K562 (cell line): ENCODE results near the gene ADGRA1. TPM values are rescaled to one million over a fixed set of nuclear protein-coding genes. Genes with fewer than 3 reads are reported as not detected.

Source experiments
- ATAC-seq: fragments of 200-7000 bp; cut with Tn5 transposase; 3 replicates; pipeline ENCODE4 v1.9.1; 2020; ENCODE audit warnings: moderate library complexity
- BruUV-seq: library from RNA; stranded (reverse); fragments of 400-500 nt; replicated peaks from 2 replicates; lab custom pipeline; 2021; lab: Mats Ljungman, UMichigan
- CTCF ChIA-PET: fragments of 300-600 bp; formaldehyde crosslinking; extraction: SDS; loops from one replicate; lab custom pipeline; 2021; ENCODE audit warnings: low intra/inter-chr PET ratio; lab: Yijun Ruan, JAX
- POLR2A ChIA-PET: fragments of 300-600, 350-650 bp; sonication (Branson Sonifier 250); formaldehyde crosslinking; extraction: SDS; loops from one replicate; lab custom pipeline; 2021; ENCODE audit warnings: antibody characterized with exemption, inconsistent platforms; lab: Yijun Ruan, JAX
- DNase-seq, 4 experiments: peaks; one replicate each; pipeline versions ENCODE4 v3.0.0 to v3.0.0-alpha.2; 2011 to 2018; ENCODE audit warnings: low spot score in 3 of 4, mixed read lengths in 3 of 4; ENCODE audit errors: extremely low read depth in 1 of 4
- FAIRE-seq: peaks from 2 replicates; lab custom pipeline; 2011; peaks lifted over from hg19 to GRCh38; lab: Jason Lieb, UNC
- H2AFZ ChIP-seq: 2 replicates; pipeline ENCODE4 v1.6.0; 2011; ENCODE audit warnings: low read depth, low read length, control low read depth, inconsistent platforms
- H3K27ac ChIP-seq: fragments of 200-600 bp; 3 replicates; pipeline ENCODE4 v1.8.0; 2011; ENCODE audit warnings: low read depth, mild to moderate bottlenecking, control low read depth, inconsistent platforms, low read length, moderate library complexity, mixed read lengths; ENCODE audit errors: extremely low read depth
- H3K27me3 ChIP-seq, 2 experiments: fragments of 300-600 bp in 1 of 2; 2 replicates in 1 of 2; 3 replicates in 1 of 2; pipeline versions ENCODE4 v1.6.0 to v1.8.0; 2011; ENCODE audit warnings: inconsistent platforms in 2 of 2, low read length in 2 of 2, mild to moderate bottlenecking in 1 of 2, mixed read lengths in 1 of 2, moderate library complexity in 1 of 2; ENCODE audit not compliant: control insufficient read depth in 2 of 2, insufficient read depth in 2 of 2
- H3K36me3 ChIP-seq: fragments of 300-600 bp; 3 replicates; pipeline ENCODE4 v1.8.0; 2011; ENCODE audit warnings: mild to moderate bottlenecking, low read length, inconsistent platforms; ENCODE audit not compliant: control insufficient read depth, insufficient read depth
- H3K4me1 ChIP-seq, 2 experiments: fragments of 200-600 bp in 1 of 2; replicated peaks in 1 of 2; 2 replicates in 1 of 2; 3 replicates in 1 of 2; pipeline versions ENCODE4 v1.5.1 to v1.8.0; 2011; ENCODE audit warnings: inconsistent platforms in 2 of 2, low read length in 2 of 2, mild to moderate bottlenecking in 1 of 2, mixed read lengths in 1 of 2, moderate library complexity in 1 of 2; ENCODE audit not compliant: control insufficient read depth in 2 of 2, insufficient read depth in 2 of 2
- H3K4me2 ChIP-seq: 2 replicates; pipeline ENCODE4 v1.6.1; 2011; ENCODE audit warnings: low read length, control low read depth, inconsistent platforms, mixed read lengths; ENCODE audit not compliant: insufficient read depth
- H3K4me3 ChIP-seq: fragments of 200-600 bp; sonication (generic), shearing (Covaris generic); 2 replicates; pipeline ENCODE4 v1.5.1; 2016; ENCODE audit warnings: control low read depth, inconsistent platforms
- H3K79me2 ChIP-seq: fragments of 200-600 bp; 3 replicates; pipeline ENCODE4 v1.8.0; 2011; ENCODE audit warnings: low read length, inconsistent platforms; ENCODE audit not compliant: control insufficient read depth, insufficient read depth
- H3K9ac ChIP-seq, 2 experiments: 2 replicates each; pipeline versions ENCODE4 v1.6.0 to v1.6.1; 2011; ENCODE audit warnings: low read depth in 2 of 2, low read length in 2 of 2, control low read depth in 1 of 2, inconsistent platforms in 1 of 2, mild to moderate bottlenecking in 1 of 2, mixed read lengths in 1 of 2; ENCODE audit not compliant: insufficient read depth in 1 of 2
- H3K9me1 ChIP-seq: one replicate; pipeline ENCODE4 v1.6.0; 2011; ENCODE audit warnings: inconsistent platforms, mild to moderate bottlenecking, low read length, moderate library complexity; ENCODE audit not compliant: control insufficient read depth, insufficient read depth
- H3K9me3 ChIP-seq: replicated peaks from 2 replicates; pipeline ENCODE4 v1.5.1; 2011; ENCODE audit warnings: low read depth, low read length, inconsistent platforms; ENCODE audit not compliant: control insufficient read depth, insufficient read depth
- H4K20me1 ChIP-seq: replicated peaks from 2 replicates; pipeline ENCODE4 v1.6.1; 2011; ENCODE audit warnings: low read length, inconsistent platforms, mixed read lengths; ENCODE audit not compliant: control insufficient read depth, insufficient read depth
- CREB1 ChIP-seq, 2 experiments: sonication (generic) in 1 of 2; formaldehyde crosslinking in 1 of 2; IDR thresholded peaks; 2 replicates each; pipeline versions ENCODE4 v1.6.1 to v1.8.0; 2012 to 2022; ENCODE audit warnings: inconsistent platforms in 1 of 2, mild to moderate bottlenecking in 1 of 2, missing genetic modification reagents in 1 of 2, moderate library complexity in 1 of 2
- FOXA3 ChIP-seq, 2 experiments: fragments of 450-650 bp in 1 of 2; sonication (generic) in 1 of 2; formaldehyde crosslinking; IDR thresholded peaks in 1 of 2; conservative IDR thresholded peaks in 1 of 2; 2 replicates each; pipeline versions ENCODE4 v1.4.0 to v1.8.0; 2020 to 2022; ENCODE audit warnings: mild to moderate bottlenecking in 2 of 2, missing genetic modification reagents in 1 of 2
- HDAC1 ChIP-seq, 2 experiments: fragments of 450-650 bp; IDR thresholded peaks; 2 replicates each; pipeline ENCODE4 v1.6.1; 2016 to 2017; ENCODE audit warnings: inconsistent platforms in 1 of 2, mild to moderate bottlenecking in 1 of 2, moderate library complexity in 1 of 2
- NBN ChIP-seq: fragments of 450-650 bp; IDR thresholded peaks from 2 replicates; pipeline ENCODE4 v1.6.1; 2016; ENCODE audit warnings: low read depth, mild to moderate bottlenecking
- PHF21A ChIP-seq: fragments of 450-650 bp; IDR thresholded peaks from 2 replicates; pipeline ENCODE4 v1.6.1; 2017; ENCODE audit warnings: low read depth, borderline replicate concordance
- POLR2A ChIP-seq: fragments of 450-650 bp; conservative IDR thresholded peaks from 2 replicates; pipeline ENCODE4 v1.6.1; 2016
- RAD21 ChIP-seq, 2 experiments: fragments of 250-450 bp in 1 of 2; fragments of 450-650 bp in 1 of 2; sonication (Bioruptor Pico) in 1 of 2; formaldehyde crosslinking in 1 of 2; IDR thresholded peaks in 1 of 2; conservative IDR thresholded peaks in 1 of 2; 2 replicates each; pipeline versions ENCODE4 v1.4.0 to v1.8.0; 2020 to 2022; ENCODE audit warnings: mild to moderate bottlenecking in 2 of 2, moderate library complexity in 1 of 2
- RFX5 ChIP-seq: IDR thresholded peaks from 2 replicates; pipeline ENCODE4 v1.6.1; 2011; ENCODE audit warnings: low read depth, mild to moderate bottlenecking, improper control_type of control experiment, low read length
- SIRT6 ChIP-seq: IDR thresholded peaks from one replicate; pipeline ENCODE4 v1.6.1; 2012; ENCODE audit warnings: low read depth, mild to moderate bottlenecking, control low read depth, inconsistent platforms, low read length, moderate library complexity
- SMARCA4 ChIP-seq: fragments of 450-650 bp; IDR thresholded peaks from 2 replicates; pipeline ENCODE4 v1.6.1; 2016
- XRCC4 ChIP-seq: IDR thresholded peaks from one replicate; pipeline ENCODE4 v1.6.1; 2011; ENCODE audit not compliant: insufficient read depth, insufficient read length; ENCODE audit errors: extremely low read depth
- ZFP36 ChIP-seq: fragments of 150-350 bp; IDR thresholded peaks from 2 replicates; pipeline ENCODE4 v1.6.1; 2018; ENCODE audit warnings: low read length, low read depth; ENCODE audit not compliant: partially characterized antibody
- ZFP91 ChIP-seq: sonication (generic); formaldehyde crosslinking; IDR thresholded peaks from 2 replicates; pipeline ENCODE4 v1.8.0; 2022; ENCODE audit warnings: mild to moderate bottlenecking, missing genetic modification reagents
- ZNF354B ChIP-seq: fragments of 250-450 bp; sonication (Bioruptor Pico); IDR thresholded peaks from 2 replicates; pipeline ENCODE4 v1.4.0; 2020
- WGBS: fragments of 100-300 bp; shearing (Covaris generic); methylation state at CpG from one replicate; pipeline ENCODE4 v1.1.6; 2016; ENCODE audit warnings: low coverage, mixed read lengths; ENCODE audit not compliant: insufficient coverage; ENCODE audit errors: missing lambda C conversion rate; 5-methylcytosine and 5-hydroxymethylcytosine counted together
- in situ Hi-C: fragments of 300-500 bp; cut with MboI; formaldehyde crosslinking; loops from 4 replicates; pipeline ENCODE4 v1.15.0; 2018; ENCODE audit warnings: inconsistent platforms, mixed read lengths
- intact Hi-C: fragments of 100-400 bp; cut with micrococcal nuclease; formaldehyde crosslinking; loops from 2 replicates; pipeline ENCODE4 v1.14.2; 2022
- polyA plus RNA-seq, 8 experiments: library from polyadenylated mRNA; depleted of rRNA in 4 of 8; stranded (reverse) in 5 of 8; unstranded in 3 of 8; fragments of >200 nt; fragmentation: Nextera tagmentation in 2 of 8; fragmentation: Illumina TruSeq in 1 of 8; extraction: Ambion mirVana in 2 of 8; extraction: Trizol in 1 of 8; gene quantifications; 2 replicates each; pipeline versions ENCODE4 v1.2.1 to v1.2.3, GENCODE V29; 2011 to 2014; ENCODE audit warnings: inconsistent platforms in 1 of 8, missing spikeins in 1 of 8
- total RNA-seq, 7 experiments: library from RNA; depleted of rRNA in 6 of 7; stranded (reverse); fragments of >200 nt in 6 of 7; fragmentation: Illumina TruSeq in 2 of 7; extraction: Trizol in 2 of 7; gene quantifications; 2 replicates each; pipeline versions ENCODE4 v1.2.1 to v1.2.3, GENCODE V29; 2011 to 2021; ENCODE audit warnings: low replicate concordance in 1 of 7
- TF ChIP-seq, protein P1 (sequence below): fragments of 450-650 bp; formaldehyde crosslinking; IDR thresholded peaks from 2 replicates; pipeline ENCODE4 v1.4.0; 2022; ENCODE audit warnings: missing genetic modification characterization
- TF ChIP-seq, protein P2 (sequence below): fragments of 250-450 bp; sonication (Bioruptor Pico); IDR thresholded peaks from 2 replicates; pipeline ENCODE4 v1.5.0; 2021
- TF ChIP-seq, protein P3 (sequence below): sonication (generic); formaldehyde crosslinking; IDR thresholded peaks from 2 replicates; pipeline ENCODE4 v1.4.0; 2020; ENCODE audit warnings: mild to moderate bottlenecking, missing genetic modification reagents

The ADGRA1 gene
- total and polyA plus RNA-seq, 9 of the 15 experiments (the other 6 are each of a cell fraction or from before 2014, with no cell fraction given) = not detected

- no peak for TF ChIP-seq ZFP91
- TF ChIP-seq ZFP36 = no peak
- TF ChIP-seq SIRT6 = no peak
- no peak for TF ChIP-seq ZNF354B
- no peak for TF ChIP-seq NBN
- TF ChIP-seq RAD21 (CRISPR knock-in tag; conservative IDR thresholded peaks at IDR 0.05 in 1 of 2, IDR thresholded peaks at IDR 0.05 in 1 of 2) = no peak
- TF ChIP-seq XRCC4 = no peak
- no peak for TF ChIP-seq RFX5
- TF ChIP-seq, protein P1, sequence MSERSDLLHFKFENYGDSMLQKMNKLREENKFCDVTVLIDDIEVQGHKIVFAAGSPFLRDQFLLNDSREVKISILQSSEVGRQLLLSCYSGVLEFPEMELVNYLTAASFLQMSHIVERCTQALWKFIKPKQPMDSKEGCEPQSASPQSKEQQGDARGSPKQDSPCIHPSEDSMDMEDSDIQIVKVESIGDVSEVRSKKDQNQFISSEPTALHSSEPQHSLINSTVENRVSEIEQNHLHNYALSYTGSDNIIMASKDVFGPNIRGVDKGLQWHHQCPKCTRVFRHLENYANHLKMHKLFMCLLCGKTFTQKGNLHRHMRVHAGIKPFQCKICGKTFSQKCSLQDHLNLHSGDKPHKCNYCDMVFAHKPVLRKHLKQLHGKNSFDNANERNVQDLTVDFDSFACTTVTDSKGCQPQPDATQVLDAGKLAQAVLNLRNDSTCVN (CRISPR knock-in tag) = no peak
- TF ChIP-seq CREB1 (IDR thresholded peaks at IDR 0.05) = no peak
- TF ChIP-seq CREB1 (CRISPR knock-in tag; IDR thresholded peaks at IDR 0.05) = no peak
- TF ChIP-seq, protein P2, sequence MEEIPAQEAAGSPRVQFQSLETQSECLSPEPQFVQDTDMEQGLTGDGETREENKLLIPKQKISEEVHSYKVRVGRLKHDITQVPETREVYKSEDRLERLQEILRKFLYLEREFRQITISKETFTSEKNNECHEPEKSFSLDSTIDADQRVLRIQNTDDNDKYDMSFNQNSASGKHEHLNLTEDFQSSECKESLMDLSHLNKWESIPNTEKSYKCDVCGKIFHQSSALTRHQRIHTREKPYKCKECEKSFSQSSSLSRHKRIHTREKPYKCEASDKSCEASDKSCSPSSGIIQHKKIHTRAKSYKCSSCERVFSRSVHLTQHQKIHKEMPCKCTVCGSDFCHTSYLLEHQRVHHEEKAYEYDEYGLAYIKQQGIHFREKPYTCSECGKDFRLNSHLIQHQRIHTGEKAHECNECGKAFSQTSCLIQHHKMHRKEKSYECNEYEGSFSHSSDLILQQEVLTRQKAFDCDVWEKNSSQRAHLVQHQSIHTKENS (CRISPR knock-in tag) = no peak
- no peak for TF ChIP-seq POLR2A
- no peak for TF ChIP-seq HDAC1 (IDR thresholded peaks at IDR 0.05)
- no peak for TF ChIP-seq FOXA3 (CRISPR knock-in tag; conservative IDR thresholded peaks at IDR 0.05 in 1 of 2, IDR thresholded peaks at IDR 0.05 in 1 of 2)
- TF ChIP-seq, protein P3, sequence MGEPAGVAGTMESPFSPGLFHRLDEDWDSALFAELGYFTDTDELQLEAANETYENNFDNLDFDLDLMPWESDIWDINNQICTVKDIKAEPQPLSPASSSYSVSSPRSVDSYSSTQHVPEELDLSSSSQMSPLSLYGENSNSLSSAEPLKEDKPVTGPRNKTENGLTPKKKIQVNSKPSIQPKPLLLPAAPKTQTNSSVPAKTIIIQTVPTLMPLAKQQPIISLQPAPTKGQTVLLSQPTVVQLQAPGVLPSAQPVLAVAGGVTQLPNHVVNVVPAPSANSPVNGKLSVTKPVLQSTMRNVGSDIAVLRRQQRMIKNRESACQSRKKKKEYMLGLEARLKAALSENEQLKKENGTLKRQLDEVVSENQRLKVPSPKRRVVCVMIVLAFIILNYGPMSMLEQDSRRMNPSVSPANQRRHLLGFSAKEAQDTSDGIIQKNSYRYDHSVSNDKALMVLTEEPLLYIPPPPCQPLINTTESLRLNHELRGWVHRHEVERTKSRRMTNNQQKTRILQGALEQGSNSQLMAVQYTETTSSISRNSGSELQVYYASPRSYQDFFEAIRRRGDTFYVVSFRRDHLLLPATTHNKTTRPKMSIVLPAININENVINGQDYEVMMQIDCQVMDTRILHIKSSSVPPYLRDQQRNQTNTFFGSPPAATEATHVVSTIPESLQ (CRISPR knock-in tag) = no peak
- no peak for TF ChIP-seq PHF21A
- no peak for TF ChIP-seq SMARCA4
- ATAC-seq (no peak), FAIRE-seq (no peak), DNase-seq (no peak)
- Histone ChIP-seq H3K27me3 (peaks cover 0 to 64% of the 10 kb centered on the region in 2 experiments; a peak in 2 of 5 replicates), H3K9ac (no peak overlapping the region), H3K9me3 (no peaks in the 10 kb centered on the region), H3K27ac (no peak overlapping the region), H3K9me1 (no peaks in the 10 kb centered on the region), H3K4me1 (peaks cover 0 to 7% of the 10 kb centered on the region in 2 experiments; a peak in 1 of 5 replicates), H3K79me2 (no peaks in the 10 kb centered on the region), H3K4me3 (no peak overlapping the region), H3K36me3 (no peaks in the 10 kb centered on the region), H3K4me2 (no peak overlapping the region), H4K20me1 (no peaks in the 10 kb centered on the region), H2AFZ (no peak overlapping the region)
- intact Hi-C loops (no loop called here), in situ Hi-C loops (no loop called here)
- no TSS peak for BruUV-seq
- POLR2A ChIA-PET = interaction anchor here (1.3 kb wide), 1 partner anchor 10 kb away, joined by 3 read pairs; no protein-coding TSS in a partner anchor
- WGBS = under 1% methylated on average over 19 of the region's 30 CpGs
- CTCF ChIA-PET = no interaction called here
Observed at GRCh38 chr10:133083422-133084100, 4.2 kb upstream of the ADGRA1 start.
